Spleen (tissue), 11 donors: ENCODE data around the gene SYNGR1. TPM values are rescaled to one million over a fixed set of nuclear protein-coding genes. Genes with fewer than 3 reads are reported as not detected.
A peak's percentile ranks its signal among the peaks of the same experiment; 100 is the strongest.

Experiments
- DNase-seq: peaks from one replicate; pipeline ENCODE4 v3.0.0-alpha.2; 2020
- H3K27ac ChIP-seq, 8 donors: fragments of 200-600 bp; sonication (generic) in 7 of 8; 1 replicate in 4 of 8; 2 replicates in 4 of 8; pipeline versions ENCODE4 v1.5.0 to v1.8.0; 2016 to 2021; ENCODE audit warnings: inconsistent platforms in 4 of 8, mild to moderate bottlenecking in 4 of 8, moderate library complexity in 1 of 8
- H3K27me3 ChIP-seq, 7 donors: fragments of 200-600 bp; sonication (generic) in 6 of 7; replicated peaks in 1 of 7; 1 replicate in 4 of 7; 2 replicates in 3 of 7; pipeline versions ENCODE4 v1.5.0 to v1.8.0; 2016 to 2021; ENCODE audit warnings: inconsistent platforms in 3 of 7, mild to moderate bottlenecking in 1 of 7
- H3K36me3 ChIP-seq, 6 donors: fragments of 200-600 bp; sonication (generic) in 5 of 6; 1 replicate in 4 of 6; 2 replicates in 2 of 6; pipeline versions ENCODE4 v1.5.0 to v1.8.0; 2016 to 2021; ENCODE audit warnings: inconsistent platforms in 2 of 6
- H3K4me1 ChIP-seq, 6 donors: fragments of 200-600 bp; sonication (generic) in 5 of 6; 1 replicate in 3 of 6; 2 replicates in 3 of 6; pipeline versions ENCODE4 v1.5.0 to v1.8.0; 2016 to 2021; ENCODE audit warnings: inconsistent platforms in 3 of 6
- H3K4me3 ChIP-seq, 8 donors: fragments of 200-600 bp; sonication (generic) in 7 of 8; 1 replicate in 4 of 8; 2 replicates in 4 of 8; pipeline versions ENCODE4 v1.5.0 to v1.8.0; 2016 to 2021; ENCODE audit warnings: inconsistent platforms in 4 of 8, mild to moderate bottlenecking in 4 of 8, moderate library complexity in 2 of 8
- H3K9me3 ChIP-seq, 8 donors: fragments of 200-600 bp; sonication (generic) in 7 of 8; 1 replicate in 4 of 8; 2 replicates in 4 of 8; pipeline versions ENCODE4 v1.5.0 to v1.8.0; 2016 to 2021; ENCODE audit warnings: inconsistent platforms in 4 of 8
- CTCF ChIP-seq, 11 experiments: fragments of 200-600 bp in 7 of 11; fragments of 450-650 bp in 4 of 11; sonication (generic) in 4 of 11; IDR thresholded peaks in 8 of 11; conservative IDR thresholded peaks in 3 of 11; 1 replicate in 7 of 11; 2 replicates in 4 of 11; pipeline versions ENCODE4 v1.4.0 to v1.8.0; 2016 to 2021; ENCODE audit warnings: antibody characterized with exemption in 11 of 11, inconsistent platforms in 4 of 11, mild to moderate bottlenecking in 1 of 11
- POLR2A ChIP-seq, 3 donors: fragments of 450-650 bp; IDR thresholded peaks; one replicate each; pipeline ENCODE4 v1.5.1; 2017; ENCODE audit warnings: antibody characterized with exemption in 3 of 3, mild to moderate bottlenecking in 1 of 3
- POLR2AphosphoS5 ChIP-seq, 3 donors: sonication (generic); formaldehyde crosslinking; IDR thresholded peaks; one replicate each; pipeline ENCODE4 v1.5.1; 2017; ENCODE audit warnings: antibody characterized with exemption in 3 of 3
- WGBS, 5 donors: extraction: QIAGEN DNeasy Blood & Tissue Kit in 3 of 5; methylation state at CpG; one replicate each; pipeline versions ENCODE4 v1.1.5 to v1.1.7; 2013 to 2018; 5-methylcytosine and 5-hydroxymethylcytosine counted together
- intact Hi-C: fragments of 100-400 bp; cut with DNase I; formaldehyde crosslinking; loops from one replicate; pipeline ENCODE4 v1.15.0; 2023; ENCODE audit warnings: low total_unique reads
- polyA plus RNA-seq, 3 donors: library from polyadenylated mRNA; stranded (reverse); fragments of 200-250 nt; gene quantifications; one replicate each; pipeline ENCODE4 v1.2.1, GENCODE V29; 2013
- total RNA-seq, 7 donors: library from RNA; depleted of rRNA in 3 of 7; stranded (reverse); fragments of >200 nt in 3 of 7; fragmentation: NEBNext Ultra II Directional in 4 of 7; extraction: Animal tissue kit (Norgen Biotek cat#: 25700) in 4 of 7; gene quantifications; one replicate each; pipeline versions ENCODE4 v1.1.0 to v1.2.1, GENCODE V29; 2016 to 2021
- donor health status: healthy with polysubstance abuse.
- donor health status: DM: no; HTN: no; CAD: no; lungs with moderate emphysema.
- donor health status: DM: no; HTN: no; CAD: no.
- donor health status: Bipolar disorder and iron deficiency.
- donor health status: healthy.
- donor health status: DM: no; HTN: no; CAD: no.
- donor health status: DM: yes; HTN: yes; CAD: no.

SYNGR1 gene
- total and polyA plus RNA-seq, 10 donors, result 8.0 to 35.1 (median 13.3) TPM

- no peak for DNase-seq
- H3K4me1 ChIP-seq, result peaks cover 56 to 92% (median 79%) of the 10 kb centered on the region in 6 donors
- H3K9me3 ChIP-seq, result no peaks in the 10 kb centered on the region
- intact Hi-C loops, result loop anchor here (5.0 to 10.0 kb wide), 2 partner anchors 301 to 443 kb away; partner anchors contain the start of genes APOBEC3C and CBX6
- peak overlapping the region in 4 of 8 donors; percentile 93 to 100 (median 98) for H3K27ac ChIP-seq
- TF ChIP-seq CTCF (IDR thresholded peaks at IDR 0.05 in 8 of 11, conservative IDR thresholded peaks at IDR 0.05 in 3 of 11) (no peak), POLR2A (IDR thresholded peaks at IDR 0.05) (no peak), POLR2AphosphoS5 (IDR thresholded peaks at IDR 0.05) (peak in 2 of 3 donors; percentile 29 to 56)
- peaks cover 14 to 80% (median 66%) of the 10 kb centered on the region in 6 donors for H3K36me3 ChIP-seq
- WGBS, 5 donors, result 88 to 95% (median 89%) methylated on average over 13 of the region's 13 CpGs
- no peaks in the 10 kb centered on the region for H3K27me3 ChIP-seq
- peak overlapping the region in 1 of 8 donors; percentile 3 for H3K4me3 ChIP-seq
Observed at GRCh38 chr22:39315389-39315788, 34.4 kb upstream of the SYNGR1 start.

- Histone ChIP-seq H3K36me3 (peaks cover 14 to 69% (median 65%) of the 10 kb centered on the region in 6 donors), H3K9me3 (no peaks in the 10 kb centered on the region), H3K27ac (peak overlapping the region in 5 of 8 donors; percentile 1 to 100 (median 97)), H3K27me3 (no peaks in the 10 kb centered on the region), H3K4me1 (peaks cover 52 to 87% (median 73%) of the 10 kb centered on the region in 6 donors), H3K4me3 (peak overlapping the region in 4 of 8 donors; percentile 51 to 87 (median 60))
- WGBS, 5 donors, result 37 to 58% (median 50%) methylated on average over 12 to 17 of the region's 17 CpGs
- DNase-seq, result peak; percentile 87
- intact Hi-C loops, result loop anchor here (5.0 to 10.0 kb wide), 2 partner anchors 302 to 444 kb away; partner anchors contain the start of genes APOBEC3C and CBX6
- TF ChIP-seq POLR2AphosphoS5 (IDR thresholded peaks at IDR 0.05), result peak; percentile 56 to 63 (median 59)
- TF ChIP-seq POLR2A (IDR thresholded peaks at IDR 0.05), result no peak
- peak; percentile 69 to 90 (median 84) for TF ChIP-seq CTCF (IDR thresholded peaks at IDR 0.05 in 8 of 11, conservative IDR thresholded peaks at IDR 0.05 in 3 of 11)
Observed at GRCh38 chr22:39316440-39317083, 33.2 kb upstream of the SYNGR1 start.

- no peaks in the 10 kb centered on the region for H3K27me3 ChIP-seq
- 45 to 65% (median 47%) methylated on average over 9 of the region's 9 CpGs for WGBS, 5 donors
- H3K4me1 ChIP-seq, result peaks cover 52 to 80% (median 69%) of the 10 kb centered on the region in 6 donors
- H3K27ac ChIP-seq, result peak overlapping the region in 4 of 8 donors; percentile 93 to 100 (median 98)
- H3K4me3 ChIP-seq, result peak overlapping the region in 6 of 8 donors; percentile 51 to 87 (median 59)
- no peak for DNase-seq
- no peak for TF ChIP-seq CTCF (IDR thresholded peaks at IDR 0.05 in 8 of 11, conservative IDR thresholded peaks at IDR 0.05 in 3 of 11)
- TF ChIP-seq POLR2AphosphoS5 (IDR thresholded peaks at IDR 0.05), result no peak
- TF ChIP-seq POLR2A (IDR thresholded peaks at IDR 0.05), result no peak
- H3K36me3 ChIP-seq, result peaks cover 14 to 62% (median 58%) of the 10 kb centered on the region in 6 donors
- intact Hi-C loops, result loop anchor here (5.0 to 10.0 kb wide), 2 partner anchors 302 to 445 kb away; partner anchors contain the start of genes APOBEC3C and CBX6
- H3K9me3 ChIP-seq, result no peaks in the 10 kb centered on the region
Observed at GRCh38 chr22:39317084-39317774, 32.6 kb upstream of the SYNGR1 start.
